ENCODE results near the gene HYAL4.

Gene HYAL4

GRCh38 chr7:123918309-123918708 is 73.3 kb downstream of the HYAL4 start:
- no peak for DNase-seq

- DNase-seq: no peak
These were observed 78.6 kb downstream of the HYAL4 start for GRCh38 chr7:123923599-123923998.

GRCh38 chr7:123924941-123925340 is 80.0 kb downstream of the HYAL4 start, which contains the start of gene SPAM1:
Gene SPAM1 (plus strand): TSS chr7:123925241. CDS start chr7:123953571, 28,330 bp downstream.
- DNase-seq: no peak
